Thyroid gland (tissue), 4 donors: ENCODE data around the gene ICOS. TPM values are rescaled to one million over a fixed set of nuclear protein-coding genes. Genes with fewer than 3 reads are reported as not detected.
"Not testable (repeated sequence)": the region's sequence is repeated elsewhere in the genome, so short reads cannot be mapped to it uniquely, and the experiment has no call there.

Source experiments
- DNase-seq, 2 donors: peaks; one replicate each; pipeline ENCODE4 v3.0.0-alpha.2; 2019
- H3K27ac ChIP-seq, 3 donors: fragments of 200-600 bp; sonication (generic); 1 replicate in 2 of 3; 2 replicates in 1 of 3; pipeline ENCODE4 v1.5.1; 2016 to 2019; ENCODE audit warnings: mild to moderate bottlenecking in 1 of 3, moderate library complexity in 1 of 3
- H3K27me3 ChIP-seq: fragments of 200-600 bp; sonication (generic); one replicate; pipeline ENCODE4 v1.5.1; 2019
- H3K36me3 ChIP-seq, 2 donors: fragments of 200-600 bp; sonication (generic); one replicate each; pipeline ENCODE4 v1.5.1; 2016 to 2019
- H3K4me1 ChIP-seq, 2 donors: fragments of 200-600 bp; sonication (generic); one replicate each; pipeline ENCODE4 v1.5.1; 2017 to 2019
- H3K4me3 ChIP-seq, 3 donors: fragments of 200-600 bp; sonication (generic); replicated peaks in 1 of 3; 1 replicate in 2 of 3; 2 replicates in 1 of 3; pipeline ENCODE4 v1.5.1; 2016; ENCODE audit warnings: mild to moderate bottlenecking in 1 of 3
- H3K9me3 ChIP-seq: fragments of 200-600 bp; sonication (generic); one replicate; pipeline ENCODE4 v1.5.1; 2017
- CTCF ChIP-seq, 6 experiments: fragments of 200-600 bp in 3 of 6; fragments of 450-650 bp in 3 of 6; sonication (generic) in 3 of 6; IDR thresholded peaks; one replicate each; pipeline ENCODE4 v1.5.1; 2016 to 2019; ENCODE audit warnings: antibody characterized with exemption in 6 of 6, mild to moderate bottlenecking in 2 of 6, inconsistent platforms in 1 of 6, moderate library complexity in 1 of 6
- POLR2A ChIP-seq, 2 donors: fragments of 450-650 bp; IDR thresholded peaks; one replicate each; pipeline ENCODE4 v1.6.1; 2017; ENCODE audit warnings: antibody characterized with exemption in 2 of 2, mild to moderate bottlenecking in 2 of 2, moderate library complexity in 1 of 2
- WGBS, 2 donors: methylation state at CpG; one replicate each; pipeline ENCODE4 v1.1.5; 2017; 5-methylcytosine and 5-hydroxymethylcytosine counted together
- intact Hi-C: fragments of 100-400 bp; cut with DNase I; formaldehyde crosslinking; loops from one replicate; pipeline ENCODE4 v1.15.1; 2023
- total RNA-seq, 4 donors: library from RNA; depleted of rRNA; stranded (reverse); fragments of >200 nt; gene quantifications; one replicate each; pipeline ENCODE4 v1.2.3, GENCODE V29; 2016

The ICOS gene
- total RNA-seq, 4 donors from 2014 or later: 0.59 to 1.2 (median 1.0) TPM; not detected in 1

GRCh38 chr2:203935568-203935967 lies 995 bp upstream of the ICOS start:
- WGBS, 2 donors: 94 to 100% methylated on average over 4 of the region's 4 CpGs
- TF ChIP-seq CTCF (IDR thresholded peaks at IDR 0.05): no peak
- no peak for TF ChIP-seq POLR2A (IDR thresholded peaks at IDR 0.05)
- Histone ChIP-seq H3K4me3 (no peak overlapping the region), H3K27ac (no peak overlapping the region), H3K27me3 (no peaks in the 10 kb centered on the region), H3K36me3 (no peaks in the 10 kb centered on the region), H3K9me3 (no peaks in the 10 kb centered on the region), H3K4me1 (no peaks in the 10 kb centered on the region)
- intact Hi-C loops: no loop called here
- DNase-seq: no peak

- WGBS, 2 donors: 93 to 98% methylated on average over 1 of the region's 1 CpG
- no peaks in the 10 kb centered on the region for H3K27me3 ChIP-seq
- no peaks in the 10 kb centered on the region for H3K36me3 ChIP-seq
- H3K9me3 ChIP-seq: no peaks in the 10 kb centered on the region
- intact Hi-C loops: no loop called here
- H3K4me3 ChIP-seq: no peak overlapping the region
- no peak overlapping the region for H3K27ac ChIP-seq
- no peaks in the 10 kb centered on the region for H3K4me1 ChIP-seq
- no peak for TF ChIP-seq CTCF (IDR thresholded peaks at IDR 0.05)
- TF ChIP-seq POLR2A (IDR thresholded peaks at IDR 0.05): no peak
- DNase-seq: no peak
These were observed 386 bp downstream of the ICOS start for GRCh38 chr2:203936949-203937348.

DNA sequence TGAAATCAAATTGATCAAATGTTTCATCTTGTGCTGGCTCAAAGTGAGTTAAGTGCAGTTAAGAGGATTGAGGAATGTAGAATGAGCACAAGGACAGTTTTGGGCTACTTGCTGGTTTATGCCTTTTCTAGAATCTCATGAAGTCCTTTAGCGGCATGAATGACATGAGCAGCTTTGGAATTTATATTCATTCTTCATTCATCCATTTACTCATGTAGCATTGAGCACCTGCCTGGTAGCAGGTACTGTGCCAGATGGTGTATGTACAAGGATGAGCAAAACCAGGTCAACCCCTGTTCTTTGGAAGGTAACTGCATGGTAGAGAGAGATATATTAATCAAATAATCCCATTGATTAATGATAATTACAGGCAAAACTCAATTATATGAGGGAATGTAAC lies 1.2 kb downstream of the ICOS start:
- DNase-seq: no peak
- no peak overlapping the region for H3K4me3 ChIP-seq
- no peaks in the 10 kb centered on the region for H3K4me1 ChIP-seq
- no peaks in the 10 kb centered on the region for H3K27me3 ChIP-seq
- no peaks in the 10 kb centered on the region for H3K9me3 ChIP-seq
- no peak overlapping the region for H3K27ac ChIP-seq
- TF ChIP-seq POLR2A (IDR thresholded peaks at IDR 0.05): no peak
- TF ChIP-seq CTCF (IDR thresholded peaks at IDR 0.05): no peak
- WGBS, 2 donors: 38 to 57% methylated on average over 1 of the region's 1 CpG
- intact Hi-C loops: no loop called here
- H3K36me3 ChIP-seq: no peaks in the 10 kb centered on the region

GRCh38 chr2:203940039-203940438 lies 3.5 kb downstream of the ICOS start:
- TF ChIP-seq CTCF (IDR thresholded peaks at IDR 0.05) (no peak), POLR2A (IDR thresholded peaks at IDR 0.05) (no peak)
- no peak for DNase-seq
- Histone ChIP-seq H3K27ac (no peak overlapping the region), H3K27me3 (no peaks in the 10 kb centered on the region), H3K9me3 (no peaks in the 10 kb centered on the region), H3K4me3 (no peak overlapping the region), H3K36me3 (no peaks in the 10 kb centered on the region), H3K4me1 (no peaks in the 10 kb centered on the region)
- 79 to 85% methylated on average over 4 of the region's 4 CpGs for WGBS, 2 donors
- intact Hi-C loops: no loop called here

DNA sequence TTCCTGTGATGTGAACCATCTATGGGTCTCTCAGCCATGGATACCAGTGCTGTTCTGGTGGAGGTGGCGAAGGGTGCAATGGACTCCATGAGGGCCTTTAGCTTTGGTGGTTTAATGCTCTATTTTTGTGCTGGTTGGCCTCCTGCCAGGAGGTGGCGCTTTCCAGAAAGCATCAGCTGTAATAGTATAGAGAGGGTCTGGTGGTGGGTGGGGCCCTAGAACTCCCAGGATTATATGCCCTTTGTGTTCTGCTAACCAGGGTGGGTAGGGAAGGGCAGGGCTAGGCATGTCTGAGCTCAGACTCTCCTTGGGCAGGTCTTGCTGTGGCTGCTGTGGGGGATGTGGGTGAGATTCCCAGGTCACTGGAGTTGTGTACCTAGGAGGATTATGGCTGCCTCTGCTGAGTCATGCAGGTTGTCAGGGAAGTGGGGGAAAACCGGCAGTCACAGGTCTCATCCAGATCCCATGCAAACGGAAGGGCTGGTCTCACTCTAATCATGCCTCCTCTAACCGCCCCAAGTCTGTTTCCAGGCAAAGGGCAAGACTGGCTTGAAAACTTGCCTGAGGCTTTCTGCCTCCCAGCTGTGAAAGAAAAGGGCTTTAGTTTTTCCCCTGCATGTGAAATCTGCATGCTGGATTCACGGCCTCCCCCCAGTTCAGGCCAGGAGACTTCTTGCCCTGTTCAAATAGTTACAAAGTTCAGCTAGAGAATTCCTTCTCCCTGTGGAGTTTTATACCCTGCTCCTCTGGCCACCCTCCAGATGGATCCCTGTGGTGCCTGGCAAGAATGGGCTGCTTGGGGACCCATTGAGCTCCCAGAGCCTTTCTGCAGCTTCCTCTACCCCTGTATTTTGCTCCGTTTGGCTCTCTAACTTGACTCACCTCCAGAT lies 7.2 kb downstream of the ICOS start:
- H3K4me3 ChIP-seq, H3K9me3 ChIP-seq, H3K4me1 ChIP-seq, DNase-seq, H3K27ac ChIP-seq, intact Hi-C loops, H3K27me3 ChIP-seq, H3K36me3 ChIP-seq: not testable (repeated sequence)
- 92 to 95% methylated on average over 5 to 7 of the region's 7 CpGs for WGBS, 2 donors
